ENCODE results near the gene MAGEA3. TPM values are rescaled to one million over a fixed set of nuclear protein-coding genes. Genes with fewer than 3 reads are reported as not detected.
"Not testable (repeated sequence)": the region's sequence is repeated elsewhere in the genome, so short reads cannot be mapped to it uniquely, and the experiment has no call there.

The MAGEA3 gene, protein sequence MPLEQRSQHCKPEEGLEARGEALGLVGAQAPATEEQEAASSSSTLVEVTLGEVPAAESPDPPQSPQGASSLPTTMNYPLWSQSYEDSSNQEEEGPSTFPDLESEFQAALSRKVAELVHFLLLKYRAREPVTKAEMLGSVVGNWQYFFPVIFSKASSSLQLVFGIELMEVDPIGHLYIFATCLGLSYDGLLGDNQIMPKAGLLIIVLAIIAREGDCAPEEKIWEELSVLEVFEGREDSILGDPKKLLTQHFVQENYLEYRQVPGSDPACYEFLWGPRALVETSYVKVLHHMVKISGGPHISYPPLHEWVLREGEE
- polyA plus RNA-seq: not detected
- long read RNA-seq, donor 1: 0 reads
- long read RNA-seq, donor 2: 0 reads
- long read RNA-seq, donor 3: 0 reads
- long read RNA-seq, donor 4: 0 reads
- long read RNA-seq, donor 5: 0 reads
- long read RNA-seq, donor 6: 0 reads
- long read RNA-seq, donor 7: 0 reads
- long read RNA-seq, donor 8: 0 reads
- long read RNA-seq, donor 9: 0 reads
- long read RNA-seq, donor 10: 0 reads

DNA sequence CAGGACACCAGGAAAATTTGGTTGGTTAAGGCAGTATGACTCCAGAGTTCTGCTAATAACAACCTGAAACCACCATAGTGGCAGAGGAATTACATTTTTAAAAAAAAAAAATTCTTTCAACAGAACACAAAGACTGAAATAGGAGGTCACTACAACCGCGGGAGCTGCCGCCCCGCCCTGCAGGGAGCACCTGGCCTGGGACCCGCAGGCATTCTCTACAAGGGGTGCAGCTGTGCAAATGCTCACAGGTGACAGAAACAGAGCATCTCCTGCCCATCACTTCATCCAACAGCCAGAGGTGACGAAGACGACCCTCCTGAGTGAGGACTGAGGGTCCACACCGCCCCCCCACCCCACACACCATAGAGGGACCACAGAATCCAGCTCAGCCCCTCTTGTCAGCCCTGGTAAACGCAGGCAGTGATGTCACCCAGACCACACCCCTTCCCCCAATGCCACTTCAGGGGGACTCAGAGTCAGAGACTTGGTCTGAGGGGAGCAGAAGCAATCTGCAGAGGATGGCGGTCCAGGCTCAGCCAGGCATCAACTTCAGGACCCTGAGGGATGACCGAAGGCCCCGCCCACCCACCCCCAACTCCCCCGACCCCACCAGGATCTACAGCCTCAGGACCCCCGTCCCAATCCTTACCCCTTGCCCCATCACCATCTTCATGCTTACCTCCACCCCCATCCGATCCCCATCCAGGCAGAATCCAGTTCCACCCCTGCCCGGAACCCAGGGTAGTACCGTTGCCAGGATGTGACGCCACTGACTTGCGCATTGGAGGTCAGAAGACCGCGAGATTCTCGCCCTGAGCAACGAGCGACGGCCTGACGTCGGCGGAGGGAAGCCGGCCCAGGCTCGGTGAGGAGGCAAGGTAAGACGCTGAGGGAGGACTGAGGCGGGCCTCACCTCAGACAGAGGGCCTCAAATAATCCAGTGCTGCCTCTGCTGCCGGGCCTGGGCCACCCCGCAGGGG, at the start of gene MAGEA3:
Gene MAGEA3 (plus strand): TSS at position 843 of the 980 bp plus-strand sequence. CDS start 2,039 bp downstream, outside the sequence.
- not testable (repeated sequence) for H3K27ac ChIP-seq (ENCODE audit: low read depth in 1 of 3, low read length in 2 of 3); FAIRE-seq; DNase-seq; H3K4me1 ChIP-seq (ENCODE audit: control insufficient read depth in 3 of 3, insufficient read depth in 2 of 3, low read depth in 1 of 3, low read length in 2 of 3); H3K4me3 ChIP-seq (ENCODE audit: low read depth in 1 of 3, low read length in 3 of 3); H3K27me3 ChIP-seq (ENCODE audit: control insufficient read depth in 3 of 3, insufficient read depth in 3 of 3, low read length in 3 of 3); H3K9me3 ChIP-seq (ENCODE audit: control insufficient read depth in 2 of 2, insufficient read depth in 1 of 2, low read depth in 1 of 2, low read length in 1 of 2); H3K36me3 ChIP-seq (ENCODE audit: control insufficient read depth in 3 of 3, insufficient read depth in 2 of 3, low read depth in 1 of 3, low read length in 3 of 3)
- WGBS, 3 donors: 78 to 90% (median 89%) methylated on average over 2 to 7 of the region's 34 CpGs

DNA sequence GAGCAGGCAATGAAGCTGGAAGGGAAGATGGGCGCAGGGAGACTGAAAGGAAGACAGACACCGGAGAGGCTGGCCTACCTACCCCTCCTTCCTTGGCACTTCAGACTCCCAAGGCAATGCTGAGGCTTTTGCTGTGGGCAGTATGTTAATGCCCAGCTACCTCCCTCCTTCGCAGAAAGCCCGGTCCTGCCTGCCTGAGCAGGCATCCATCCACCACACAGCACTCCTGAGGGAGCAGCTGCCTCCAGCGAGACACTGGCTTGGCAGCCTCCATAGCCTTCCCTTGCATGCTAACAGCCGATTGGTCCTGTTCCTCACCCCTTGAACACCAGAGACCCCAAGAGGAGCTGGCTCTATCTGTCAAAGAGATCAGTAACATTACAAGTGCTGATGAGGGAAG, 46.5 kb upstream of the MAGEA3 start:
- DNase-seq (no peak), FAIRE-seq (no peak)
- Histone ChIP-seq H3K36me3 (ENCODE audit: control insufficient read depth in 3 of 3, insufficient read depth in 2 of 3, low read depth in 1 of 3, low read length in 3 of 3) (no peaks in the 10 kb centered on the region), H3K4me1 (ENCODE audit: control insufficient read depth in 3 of 3, insufficient read depth in 2 of 3, low read depth in 1 of 3, low read length in 2 of 3) (no peaks in the 10 kb centered on the region), H3K9me3 (ENCODE audit: control insufficient read depth in 2 of 2, insufficient read depth in 1 of 2, low read depth in 1 of 2, low read length in 1 of 2) (no peaks in the 10 kb centered on the region), H3K27ac (ENCODE audit: low read depth in 1 of 3, low read length in 2 of 3) (no peak overlapping the region), H3K4me3 (ENCODE audit: low read depth in 1 of 3, low read length in 3 of 3) (no peak overlapping the region), H3K27me3 (ENCODE audit: control insufficient read depth in 3 of 3, insufficient read depth in 3 of 3, low read length in 3 of 3) (no peaks in the 10 kb centered on the region)
- WGBS, 3 donors: 86 to 96% (median 88%) methylated on average over 6 of the region's 6 CpGs

DNA sequence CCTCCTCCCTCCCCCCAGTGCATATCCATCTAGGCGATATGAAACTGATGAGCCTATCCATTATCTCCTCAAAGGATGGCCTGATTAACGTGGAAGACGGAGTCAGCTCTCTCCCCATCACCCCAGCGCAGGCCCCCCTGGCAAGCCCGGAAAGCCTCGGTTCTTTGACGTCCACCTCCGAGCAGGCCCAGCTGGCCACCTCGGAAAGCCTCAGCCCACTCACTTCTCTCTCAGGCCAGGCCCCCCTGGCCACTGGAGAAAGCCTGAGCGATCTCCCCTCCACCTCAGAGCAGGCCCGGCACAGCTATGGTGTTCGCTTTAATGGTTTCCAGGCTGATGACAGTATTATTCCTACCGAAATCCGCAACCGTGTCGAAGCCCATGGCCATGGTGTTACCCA, 46.1 kb upstream of the MAGEA3 start:
- FAIRE-seq: no peak

DNA sequence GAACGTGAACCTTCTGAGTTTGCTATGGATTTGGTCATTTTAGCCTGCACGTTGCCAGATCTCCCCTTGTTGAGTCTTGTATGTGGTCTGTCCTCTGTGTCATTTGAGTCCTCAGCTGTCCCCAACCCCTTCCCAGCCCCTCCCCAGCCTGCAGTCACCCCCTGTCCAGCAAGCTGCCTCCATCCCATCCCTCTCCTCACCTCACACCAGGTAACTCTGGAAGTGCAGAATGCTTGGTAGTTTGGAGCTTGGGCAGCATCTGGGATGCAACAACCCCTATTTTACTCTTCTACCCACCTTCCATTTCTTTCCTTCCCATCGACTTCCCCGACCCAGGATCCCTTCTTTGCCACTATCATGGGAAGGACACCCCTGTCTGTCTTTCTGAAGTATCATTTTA, 42.5 kb upstream of the MAGEA3 start:
- no peaks in the 10 kb centered on the region for H3K4me1 ChIP-seq (ENCODE audit: control insufficient read depth in 3 of 3, insufficient read depth in 2 of 3, low read depth in 1 of 3, low read length in 2 of 3)
- DNase-seq (no peak), FAIRE-seq (no peak)
- WGBS, 3 donors: 62 to 84% (median 65%) methylated on average over 4 of the region's 4 CpGs
- H3K27ac ChIP-seq (ENCODE audit: low read depth in 1 of 3, low read length in 2 of 3): no peak overlapping the region
- no peaks in the 10 kb centered on the region for H3K9me3 ChIP-seq (ENCODE audit: control insufficient read depth in 2 of 2, insufficient read depth in 1 of 2, low read depth in 1 of 2, low read length in 1 of 2)
- H3K4me3 ChIP-seq (ENCODE audit: low read depth in 1 of 3, low read length in 3 of 3): no peak overlapping the region
- no peaks in the 10 kb centered on the region for H3K36me3 ChIP-seq (ENCODE audit: control insufficient read depth in 3 of 3, insufficient read depth in 2 of 3, low read depth in 1 of 3, low read length in 3 of 3)
- H3K27me3 ChIP-seq (ENCODE audit: control insufficient read depth in 3 of 3, insufficient read depth in 3 of 3, low read length in 3 of 3): no peaks in the 10 kb centered on the region

More for the DNA sequence above, 46.1 kb upstream of the MAGEA3 start:
- Histone ChIP-seq H3K9me3 (ENCODE audit: control insufficient read depth in 2 of 2, insufficient read depth in 1 of 2, low read depth in 1 of 2, low read length in 1 of 2) (no peaks in the 10 kb centered on the region), H3K36me3 (ENCODE audit: control insufficient read depth in 3 of 3, insufficient read depth in 2 of 3, low read depth in 1 of 3, low read length in 3 of 3) (no peaks in the 10 kb centered on the region), H3K4me3 (ENCODE audit: low read depth in 1 of 3, low read length in 3 of 3) (no peak overlapping the region), H3K4me1 (ENCODE audit: control insufficient read depth in 3 of 3, insufficient read depth in 2 of 3, low read depth in 1 of 3, low read length in 2 of 3) (no peaks in the 10 kb centered on the region), H3K27me3 (ENCODE audit: control insufficient read depth in 3 of 3, insufficient read depth in 3 of 3, low read length in 3 of 3) (no peaks in the 10 kb centered on the region), H3K27ac (ENCODE audit: low read depth in 1 of 3, low read length in 2 of 3) (no peak overlapping the region)
- no peak for DNase-seq
- 87 to 91% (median 89%) methylated on average over 16 of the region's 16 CpGs for WGBS, 3 donors

DNA sequence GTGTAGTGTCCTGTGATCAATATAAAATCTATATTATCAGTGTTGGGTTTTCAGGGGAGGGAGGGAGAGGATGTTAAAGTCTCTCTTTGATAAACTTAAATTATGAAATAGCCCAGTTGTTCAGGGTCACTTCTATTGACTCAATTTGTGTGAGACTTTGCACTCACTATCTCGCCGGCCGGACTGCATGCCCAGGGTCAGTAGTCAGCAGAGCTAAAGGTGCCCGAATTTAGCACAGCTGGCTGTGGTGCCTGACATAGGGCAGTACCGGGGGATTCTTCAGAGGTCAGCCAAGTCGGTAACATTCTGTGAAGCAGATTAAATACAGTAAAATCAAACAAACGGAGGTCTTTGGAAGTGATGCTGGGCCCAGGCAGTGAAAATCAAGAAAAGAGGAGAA, 41.7 kb upstream of the MAGEA3 start:
- H3K36me3 ChIP-seq (ENCODE audit: control insufficient read depth in 3 of 3, insufficient read depth in 2 of 3, low read depth in 1 of 3, low read length in 3 of 3): no peaks in the 10 kb centered on the region
- no peak for DNase-seq
- no peaks in the 10 kb centered on the region for H3K27me3 ChIP-seq (ENCODE audit: control insufficient read depth in 3 of 3, insufficient read depth in 3 of 3, low read length in 3 of 3)
- no peak overlapping the region for H3K27ac ChIP-seq (ENCODE audit: low read depth in 1 of 3, low read length in 2 of 3)
- FAIRE-seq: no peak
- no peaks in the 10 kb centered on the region for H3K9me3 ChIP-seq (ENCODE audit: control insufficient read depth in 2 of 2, insufficient read depth in 1 of 2, low read depth in 1 of 2, low read length in 1 of 2)
- H3K4me1 ChIP-seq (ENCODE audit: control insufficient read depth in 3 of 3, insufficient read depth in 2 of 3, low read depth in 1 of 3, low read length in 2 of 3): no peaks in the 10 kb centered on the region
- H3K4me3 ChIP-seq (ENCODE audit: low read depth in 1 of 3, low read length in 3 of 3): no peak overlapping the region
- WGBS, 3 donors: 55 to 77% (median 61%) methylated on average over 7 of the region's 7 CpGs

DNA sequence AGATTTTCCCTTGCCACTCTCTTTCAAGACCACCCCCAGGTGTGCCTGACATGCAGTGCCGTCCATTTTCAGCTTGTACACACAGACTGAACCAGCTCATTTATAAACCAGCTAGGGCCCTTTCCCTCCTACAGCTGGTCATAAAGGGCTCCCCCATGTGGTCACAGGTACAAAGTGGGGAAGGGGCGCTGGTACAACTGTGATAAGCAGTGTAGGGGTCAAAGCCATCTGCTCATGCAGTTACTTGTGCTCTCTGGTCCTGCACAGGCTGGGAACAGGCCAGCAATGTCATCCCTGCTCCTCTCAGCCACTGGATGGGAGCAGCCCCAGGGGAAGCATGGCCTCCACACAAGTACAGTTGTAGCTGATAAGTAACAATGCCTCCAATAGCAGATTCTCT, 40.3 kb upstream of the MAGEA3 start:
- Histone ChIP-seq H3K4me3 (ENCODE audit: low read depth in 1 of 3, low read length in 3 of 3) (no peak overlapping the region), H3K36me3 (ENCODE audit: control insufficient read depth in 3 of 3, insufficient read depth in 2 of 3, low read depth in 1 of 3, low read length in 3 of 3) (no peaks in the 10 kb centered on the region), H3K9me3 (ENCODE audit: control insufficient read depth in 2 of 2, insufficient read depth in 1 of 2, low read depth in 1 of 2, low read length in 1 of 2) (no peaks in the 10 kb centered on the region), H3K27ac (ENCODE audit: low read depth in 1 of 3, low read length in 2 of 3) (no peak overlapping the region), H3K4me1 (ENCODE audit: control insufficient read depth in 3 of 3, insufficient read depth in 2 of 3, low read depth in 1 of 3, low read length in 2 of 3) (no peaks in the 10 kb centered on the region), H3K27me3 (ENCODE audit: control insufficient read depth in 3 of 3, insufficient read depth in 3 of 3, low read length in 3 of 3) (no peaks in the 10 kb centered on the region)
- WGBS, 3 donors: 12 to 35% (median 21%) methylated on average over 2 of the region's 2 CpGs
- no peak for FAIRE-seq
- no peak for DNase-seq

DNA sequence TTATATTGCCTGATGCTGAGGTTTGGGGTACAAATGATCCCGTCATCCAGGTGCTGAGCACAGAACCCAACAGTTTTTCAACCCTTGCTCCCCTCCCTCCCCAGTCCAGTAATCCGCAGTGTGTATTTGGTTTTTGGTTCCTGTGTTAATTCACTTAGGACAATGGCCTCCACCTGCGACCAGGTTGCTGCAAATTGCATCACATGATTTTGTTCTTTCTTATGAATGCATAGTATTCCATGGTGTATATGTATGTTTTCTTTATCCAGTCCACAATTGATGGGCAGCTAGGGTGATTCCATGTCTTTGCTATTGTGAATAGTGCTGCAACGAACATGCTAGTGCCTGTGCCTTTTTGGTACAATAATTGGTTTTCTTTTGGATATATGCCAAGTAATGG, 35.5 kb upstream of the MAGEA3 start:
- DNase-seq (no peak), FAIRE-seq (no peak)
- H3K4me1 ChIP-seq (ENCODE audit: control insufficient read depth in 3 of 3, insufficient read depth in 2 of 3, low read depth in 1 of 3, low read length in 2 of 3): no peaks in the 10 kb centered on the region
- no peak overlapping the region for H3K4me3 ChIP-seq (ENCODE audit: low read depth in 1 of 3, low read length in 3 of 3)
- H3K27me3 ChIP-seq (ENCODE audit: control insufficient read depth in 3 of 3, insufficient read depth in 3 of 3, low read length in 3 of 3): peaks cover 0 to 2% (median 0%) of the 10 kb centered on the region in 3 donors
- 43 to 58% (median 58%) methylated on average over 3 to 4 of the region's 4 CpGs for WGBS, 3 donors
- no peaks in the 10 kb centered on the region for H3K9me3 ChIP-seq (ENCODE audit: control insufficient read depth in 2 of 2, insufficient read depth in 1 of 2, low read depth in 1 of 2, low read length in 1 of 2)
- H3K27ac ChIP-seq (ENCODE audit: low read depth in 1 of 3, low read length in 2 of 3): no peak overlapping the region
- H3K36me3 ChIP-seq (ENCODE audit: control insufficient read depth in 3 of 3, insufficient read depth in 2 of 3, low read depth in 1 of 3, low read length in 3 of 3): no peaks in the 10 kb centered on the region

DNA sequence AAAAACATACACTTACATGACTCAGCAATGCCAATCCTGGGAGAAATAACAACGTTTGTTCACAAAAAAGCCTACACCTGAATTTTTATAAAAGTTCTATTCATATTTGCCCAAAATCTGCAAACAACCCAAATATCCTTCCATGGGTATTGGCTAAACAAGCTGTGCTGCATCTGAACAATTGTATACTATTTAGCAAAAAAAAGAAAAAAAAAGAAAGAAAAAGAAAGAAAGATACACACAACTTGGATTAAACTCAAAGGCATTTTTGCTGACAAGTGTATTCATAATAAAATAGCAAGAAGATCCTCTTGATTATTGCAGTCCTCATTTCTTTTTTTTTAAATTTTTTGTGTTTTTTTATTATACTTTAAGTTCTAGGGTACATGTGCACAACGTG, 24.5 kb upstream of the MAGEA3 start:
- FAIRE-seq: no peak
- Histone ChIP-seq H3K27ac (ENCODE audit: low read depth in 1 of 3, low read length in 2 of 3) (no peak overlapping the region), H3K36me3 (ENCODE audit: control insufficient read depth in 3 of 3, insufficient read depth in 2 of 3, low read depth in 1 of 3, low read length in 3 of 3) (no peaks in the 10 kb centered on the region), H3K27me3 (ENCODE audit: control insufficient read depth in 3 of 3, insufficient read depth in 3 of 3, low read length in 3 of 3) (no peaks in the 10 kb centered on the region), H3K4me3 (ENCODE audit: low read depth in 1 of 3, low read length in 3 of 3) (no peak overlapping the region), H3K4me1 (ENCODE audit: control insufficient read depth in 3 of 3, insufficient read depth in 2 of 3, low read depth in 1 of 3, low read length in 2 of 3) (no peaks in the 10 kb centered on the region), H3K9me3 (ENCODE audit: control insufficient read depth in 2 of 2, insufficient read depth in 1 of 2, low read depth in 1 of 2, low read length in 1 of 2) (no peaks in the 10 kb centered on the region)
- WGBS, 3 donors: 79 to 92% (median 84%) methylated on average over 2 of the region's 2 CpGs
- DNase-seq: no peak
